ENCODE measurements around the gene QSOX2. TPM values are rescaled to one million over a fixed set of nuclear protein-coding genes. Genes with fewer than 3 reads are reported as not detected.

Gene QSOX2
- total RNA-seq, 1 experiment from 2014 or later: 34.6 TPM

DNA sequence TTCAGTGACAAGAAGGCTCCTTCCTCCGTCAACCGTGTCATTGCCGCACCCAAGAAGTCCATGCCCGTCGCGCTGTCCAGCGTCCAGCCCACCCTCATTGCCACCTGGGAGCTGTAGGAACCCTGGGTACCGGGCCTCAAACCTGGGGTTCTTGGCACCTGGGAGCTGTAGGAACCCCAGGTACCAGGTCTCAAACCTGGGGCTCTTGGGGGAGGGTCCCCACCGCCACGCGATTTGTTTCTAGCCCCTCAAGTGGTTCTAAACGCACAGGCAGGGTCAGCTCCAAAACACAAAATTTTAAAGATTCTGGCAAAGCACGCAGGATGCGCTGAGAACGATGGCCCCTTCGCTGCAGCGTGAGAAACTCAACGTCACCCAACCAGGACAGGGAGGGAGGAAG is 58.4 kb downstream of the QSOX2 start:
- H3K9me3 ChIP-seq (ENCODE audit: control insufficient read depth in 1 of 2, insufficient read depth in 1 of 2, low read depth in 1 of 2, low read length in 2 of 2): no peaks in the 10 kb centered on the region
- H3K4me2 ChIP-seq (ENCODE audit: low read length): no peak overlapping the region
- CTCF ChIA-PET: no interaction called here
- no peak overlapping the region for H3K9ac ChIP-seq (ENCODE audit: low read length)
- TF ChIP-seq, protein P1, sequence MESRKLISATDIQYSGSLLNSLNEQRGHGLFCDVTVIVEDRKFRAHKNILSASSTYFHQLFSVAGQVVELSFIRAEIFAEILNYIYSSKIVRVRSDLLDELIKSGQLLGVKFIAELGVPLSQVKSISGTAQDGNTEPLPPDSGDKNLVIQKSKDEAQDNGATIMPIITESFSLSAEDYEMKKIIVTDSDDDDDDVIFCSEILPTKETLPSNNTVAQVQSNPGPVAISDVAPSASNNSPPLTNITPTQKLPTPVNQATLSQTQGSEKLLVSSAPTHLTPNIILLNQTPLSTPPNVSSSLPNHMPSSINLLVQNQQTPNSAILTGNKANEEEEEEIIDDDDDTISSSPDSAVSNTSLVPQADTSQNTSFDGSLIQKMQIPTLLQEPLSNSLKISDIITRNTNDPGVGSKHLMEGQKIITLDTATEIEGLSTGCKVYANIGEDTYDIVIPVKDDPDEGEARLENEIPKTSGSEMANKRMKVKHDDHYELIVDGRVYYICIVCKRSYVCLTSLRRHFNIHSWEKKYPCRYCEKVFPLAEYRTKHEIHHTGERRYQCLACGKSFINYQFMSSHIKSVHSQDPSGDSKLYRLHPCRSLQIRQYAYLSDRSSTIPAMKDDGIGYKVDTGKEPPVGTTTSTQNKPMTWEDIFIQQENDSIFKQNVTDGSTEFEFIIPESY (IDR thresholded peaks at IDR 0.05; ENCODE audit: extremely low read depth, insufficient replicate concordance, low read length): no peak
- no peak for TF ChIP-seq SP1 (IDR thresholded peaks at IDR 0.05; ENCODE audit: low read depth)
- H3K4me1 ChIP-seq (ENCODE audit: control insufficient read depth in 1 of 2, insufficient read depth in 2 of 2, low read length in 2 of 2): peaks cover 2 to 8% of the 10 kb centered on the region in 2 experiments; a peak in 3 of 4 replicates
- H3K79me2 ChIP-seq (ENCODE audit: insufficient read depth, low read length): no peaks in the 10 kb centered on the region
- RAD21 ChIA-PET (ENCODE audit: low non-redundant PET in 1 of 2, low total read pairs in 2 of 2, uncharacterized antibody in 2 of 2, unreplicated experiment in 2 of 2): no interaction called here
- H2AFZ ChIP-seq (ENCODE audit: low read depth, low read length, poor library complexity, severe bottlenecking): no peak overlapping the region
- H3K27me3 ChIP-seq (ENCODE audit: insufficient read depth, low read length): no peaks in the 10 kb centered on the region
- no peaks in the 10 kb centered on the region for H3K36me3 ChIP-seq (ENCODE audit: control insufficient read depth in 1 of 2, insufficient read depth in 2 of 2, low read length in 2 of 2)
- no peak for ATAC-seq
- no peaks in the 10 kb centered on the region for H3K9me2 ChIP-seq (ENCODE audit: insufficient read depth)
- no peak overlapping the region for H3K27ac ChIP-seq (ENCODE audit: low read depth, low read length)
- DNase-seq (ENCODE audit: low read depth, low spot score): no peak
- intact Hi-C loops (cut with micrococcal nuclease): no loop called here
- H3K4me3 ChIP-seq (replicated peaks in 1 of 2; ENCODE audit: low read depth in 1 of 2, low read length in 2 of 2): no peak overlapping the region
- POLR2A ChIA-PET: no interaction called here
- no TSS peak for BruUV-seq (replicated peaks)
- H4K20me1 ChIP-seq (ENCODE audit: insufficient read depth): no peaks in the 10 kb centered on the region

DNA sequence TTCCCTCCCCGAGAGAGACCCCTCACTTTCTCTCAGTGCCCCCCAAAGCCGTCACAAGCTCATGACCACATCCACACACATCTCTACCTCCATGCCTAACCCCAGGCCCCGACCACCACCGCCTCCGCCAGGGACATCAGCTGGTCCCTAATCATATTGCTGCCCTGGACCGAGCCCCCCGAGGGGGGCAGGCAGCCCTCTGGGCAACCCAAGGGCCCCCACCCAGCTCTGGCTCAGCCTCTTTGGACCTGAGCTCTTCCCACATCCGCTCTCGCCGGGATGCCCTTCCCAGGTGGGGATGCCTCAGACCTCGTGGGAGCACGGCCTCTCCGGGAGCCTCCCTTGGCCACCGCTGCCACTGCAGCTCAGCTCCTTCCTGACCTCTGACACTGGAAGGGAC is 59.2 kb downstream of the QSOX2 start:
- DNase-seq (ENCODE audit: low read depth, low spot score): no peak
- Histone ChIP-seq H3K79me2 (ENCODE audit: insufficient read depth, low read length) (no peaks in the 10 kb centered on the region), H4K20me1 (ENCODE audit: insufficient read depth) (no peaks in the 10 kb centered on the region), H3K36me3 (ENCODE audit: control insufficient read depth in 1 of 2, insufficient read depth in 2 of 2, low read length in 2 of 2) (no peaks in the 10 kb centered on the region), H3K4me3 (replicated peaks in 1 of 2; ENCODE audit: low read depth in 1 of 2, low read length in 2 of 2) (no peak overlapping the region), H3K27me3 (ENCODE audit: insufficient read depth, low read length) (no peaks in the 10 kb centered on the region), H3K4me2 (ENCODE audit: low read length) (no peak overlapping the region), H3K9ac (ENCODE audit: low read length) (no peak overlapping the region), H3K9me2 (ENCODE audit: insufficient read depth) (no peaks in the 10 kb centered on the region), H3K4me1 (ENCODE audit: control insufficient read depth in 1 of 2, insufficient read depth in 2 of 2, low read length in 2 of 2) (peaks cover 2 to 8% of the 10 kb centered on the region in 2 experiments; a peak in 3 of 4 replicates), H3K9me3 (ENCODE audit: control insufficient read depth in 1 of 2, insufficient read depth in 1 of 2, low read depth in 1 of 2, low read length in 2 of 2) (no peaks in the 10 kb centered on the region), H2AFZ (ENCODE audit: low read depth, low read length, poor library complexity, severe bottlenecking) (no peak overlapping the region), H3K27ac (ENCODE audit: low read depth, low read length) (no peak overlapping the region)
- TF ChIP-seq RAD21 (IDR thresholded peaks at IDR 0.05; ENCODE audit: low read depth): no peak
- no peak for TF ChIP-seq ZNF274 (IDR thresholded peaks at IDR 0.05; ENCODE audit: low read depth, low read length)
- ChIA-PET RAD21 (ENCODE audit: low non-redundant PET in 1 of 2, low total read pairs in 2 of 2, uncharacterized antibody in 2 of 2, unreplicated experiment in 2 of 2) (no interaction called here), CTCF (no interaction called here), POLR2A (no interaction called here)
- no TSS peak for BruUV-seq (replicated peaks)
- ATAC-seq: no peak
- intact Hi-C loops (cut with micrococcal nuclease): no loop called here
